Breast epithelium (tissue), 3 donors: ENCODE results near the gene IQCF2.

Experiments
- CTCF ChIP-seq, 3 donors: fragments of 450-650 bp; IDR thresholded peaks; one replicate each; pipeline ENCODE4 v1.5.1; 2016 to 2017; ENCODE audit warnings: antibody characterized with exemption in 3 of 3, mild to moderate bottlenecking in 3 of 3, moderate library complexity in 3 of 3
- POLR2A ChIP-seq: fragments of 450-650 bp; IDR thresholded peaks from one replicate; pipeline ENCODE4 v1.6.1; 2016; ENCODE audit warnings: antibody characterized with exemption, mild to moderate bottlenecking, moderate library complexity
- POLR2AphosphoS5 ChIP-seq, 3 donors: sonication (generic); formaldehyde crosslinking; IDR thresholded peaks; one replicate each; pipeline ENCODE4 v1.6.1; 2017; ENCODE audit warnings: antibody characterized with exemption in 3 of 3

GRCh38 chr3:51873253-51873766, 11.9 kb downstream of the IQCF2 start:
- no peak for TF ChIP-seq POLR2AphosphoS5 (IDR thresholded peaks at IDR 0.05)
- no peak for TF ChIP-seq CTCF (IDR thresholded peaks at IDR 0.05)
- TF ChIP-seq POLR2A: no peak
